HEK293 (cell line): Measurements from ENCODE around the gene ZNF419.

Experiments used
- CTCF ChIP-seq: fragments of 450-650 bp; formaldehyde crosslinking; IDR thresholded peaks from 2 replicates; pipeline ENCODE4 v1.5.1; 2016; ENCODE audit warnings: missing biosample characterization, missing genetic modification characterization
- ZBTB7A ChIP-seq: fragments of 450-650 bp; formaldehyde crosslinking; IDR thresholded peaks from 2 replicates; pipeline ENCODE4 v1.5.1; 2016; ENCODE audit warnings: low read depth, missing biosample characterization, missing genetic modification characterization
- ZNF10 ChIP-seq: fragments of 450-650 bp; formaldehyde crosslinking; IDR thresholded peaks from 2 replicates; pipeline ENCODE4 v1.5.1; 2017; ENCODE audit warnings: missing biosample characterization, missing genetic modification characterization
- ZNF302 ChIP-seq: fragments of 450-650 bp; formaldehyde crosslinking; IDR thresholded peaks from 2 replicates; pipeline ENCODE4 v1.5.1; 2016; ENCODE audit warnings: missing biosample characterization, missing genetic modification characterization, low read depth
- ZNF335 ChIP-seq: fragments of 450-650 bp; formaldehyde crosslinking; conservative IDR thresholded peaks from 2 replicates; pipeline ENCODE4 v1.5.1; 2016; ENCODE audit warnings: missing biosample characterization, missing genetic modification characterization
- ZNF423 ChIP-seq: fragments of 450-650 bp; formaldehyde crosslinking; IDR thresholded peaks from 2 replicates; pipeline ENCODE4 v1.5.1; 2016; ENCODE audit warnings: missing biosample characterization, missing genetic modification characterization

DNA sequence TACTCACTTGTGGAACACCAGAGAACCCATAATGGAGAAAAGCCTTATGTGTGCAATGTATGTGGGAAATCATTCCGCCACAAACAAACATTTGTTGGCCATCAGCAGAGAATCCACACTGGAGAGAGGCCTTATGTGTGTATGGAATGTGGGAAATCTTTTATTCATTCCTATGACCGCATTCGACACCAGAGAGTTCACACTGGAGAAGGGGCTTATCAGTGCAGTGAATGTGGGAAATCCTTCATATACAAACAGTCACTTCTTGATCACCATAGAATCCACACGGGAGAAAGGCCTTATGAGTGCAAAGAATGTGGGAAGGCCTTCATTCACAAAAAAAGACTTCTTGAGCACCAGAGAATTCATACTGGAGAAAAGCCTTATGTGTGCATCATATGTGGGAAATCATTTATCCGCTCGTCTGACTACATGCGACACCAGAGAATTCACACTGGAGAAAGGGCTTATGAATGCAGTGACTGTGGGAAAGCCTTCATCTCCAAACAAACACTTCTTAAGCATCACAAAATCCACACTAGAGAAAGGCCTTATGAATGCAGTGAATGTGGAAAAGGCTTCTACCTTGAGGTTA, 50.5 kb downstream of the ZNF419 start:
- TF ChIP-seq ZNF302 (tag by site-specific recombination) (no peak), CTCF (no peak), ZNF335 (no peak), ZNF10 (tag by site-specific recombination) (no peak), ZNF423 (no peak), ZBTB7A (no peak)
